ENCODE measurements around the gene B3GNT8.

- TF ChIP-seq CTBP1 (IDR thresholded peaks at IDR 0.05; ENCODE audit: borderline replicate concordance), result no peak
- TF ChIP-seq MXI1 (IDR thresholded peaks at IDR 0.05; ENCODE audit: low read depth, low read length), result no peak
- no peak for TF ChIP-seq SNIP1 (IDR thresholded peaks at IDR 0.05; ENCODE audit: low read depth)
- no peak for TF ChIP-seq ZNF174 (CRISPR knock-in tag; IDR thresholded peaks at IDR 0.05)
- no peak for TF ChIP-seq NKRF (IDR thresholded peaks at IDR 0.05; ENCODE audit: borderline replicate concordance)
- TF ChIP-seq ESRRA (IDR thresholded peaks at IDR 0.05; ENCODE audit: borderline replicate concordance, low read depth), result no peak
- TF ChIP-seq U2AF1 (optimal IDR thresholded peaks at IDR 0.05; ENCODE audit: low read depth, low read length), result no peak
- no peak for TF ChIP-seq CTCF (IDR thresholded peaks at IDR 0.05 in 2 of 3, conservative IDR thresholded peaks at IDR 0.05 in 1 of 3; ENCODE audit: insufficient read depth in 2 of 3, low read depth in 1 of 3, low read length in 3 of 3)
- TF ChIP-seq RBM22 (IDR thresholded peaks at IDR 0.05; ENCODE audit: low read depth, low read length, poor library complexity, severe bottlenecking), result no peak
- TF ChIP-seq HNRNPLL (IDR thresholded peaks at IDR 0.05; ENCODE audit: low read depth, low read length, poor library complexity, severe bottlenecking), result no peak
- no peak for TF ChIP-seq MAFF (IDR thresholded peaks at IDR 0.05; ENCODE audit: low read length)
Measured at GRCh38 chr19:41399525-41399924, 27.6 kb downstream of the B3GNT8 start.

Data from K562 (cell line).